Prostate gland (tissue), 2 donors: ENCODE results near the gene EIF3B.

Source experiments
- CTCF ChIP-seq, 4 experiments: fragments of 200-600 bp in 2 of 4; fragments of 450-650 bp in 2 of 4; sonication (generic) in 2 of 4; IDR thresholded peaks; 1 replicate in 3 of 4; 2 replicates in 1 of 4; pipeline ENCODE4 v1.5.1; 2016 to 2019; ENCODE audit warnings: antibody characterized with exemption in 4 of 4, mild to moderate bottlenecking in 2 of 4, moderate library complexity in 2 of 4
- POLR2A ChIP-seq: fragments of 450-650 bp; IDR thresholded peaks from one replicate; pipeline ENCODE4 v1.6.1; 2016; ENCODE audit warnings: antibody characterized with exemption, mild to moderate bottlenecking
- POLR2AphosphoS5 ChIP-seq: sonication (generic); formaldehyde crosslinking; IDR thresholded peaks from one replicate; pipeline ENCODE4 v1.6.1; 2017; ENCODE audit warnings: antibody characterized with exemption

GRCh38 chr7:2373646-2374045, 19.0 kb downstream of the EIF3B start:
- TF ChIP-seq CTCF (IDR thresholded peaks at IDR 0.05): no peak
- TF ChIP-seq POLR2AphosphoS5: no peak
- TF ChIP-seq POLR2A: no peak
